SK-N-SH treated with all-trans-retinoic acid at 6 μM for 48 hours (cell line): Measurements from ENCODE around the gene GRHL3.

ENCODE experiments used
- ATAC-seq: fragments of 200-7000 bp; cut with Tn5 transposase; 3 replicates; pipeline ENCODE4 v1.9.1; 2020; ENCODE audit warnings: mild to moderate bottlenecking, moderate library complexity
- ARNTL ChIP-seq: fragments of 450-650 bp; formaldehyde crosslinking; IDR thresholded peaks from 2 replicates; pipeline ENCODE4 v1.5.0; 2020; ENCODE audit warnings: low read depth, mild to moderate bottlenecking, moderate library complexity, borderline replicate concordance
- BACH2 ChIP-seq: fragments of 250-450 bp; sonication (Bioruptor Pico); IDR thresholded peaks from 2 replicates; pipeline ENCODE4 v1.9.0; 2021; ENCODE audit warnings: mild to moderate bottlenecking, borderline replicate concordance
- CSDC2 ChIP-seq: fragments of 250-450 bp; sonication (Bioruptor Pico); IDR thresholded peaks from 2 replicates; pipeline ENCODE4 v1.5.0; 2020; ENCODE audit warnings: mild to moderate bottlenecking, moderate library complexity
- CSRNP3 ChIP-seq: fragments of 250-450 bp; sonication (Bioruptor Pico); IDR thresholded peaks from 2 replicates; pipeline ENCODE4 v1.5.1; 2021; ENCODE audit warnings: mild to moderate bottlenecking, moderate library complexity
- GLIS3 ChIP-seq: fragments of 250-450 bp; sonication (Bioruptor Pico); IDR thresholded peaks from 2 replicates; pipeline ENCODE4 v1.5.0; 2020; ENCODE audit warnings: mild to moderate bottlenecking, moderate library complexity
- ISL1 ChIP-seq: fragments of 250-450 bp; sonication (Bioruptor Pico); IDR thresholded peaks from 2 replicates; pipeline ENCODE4 v2.1.2; 2022; ENCODE audit warnings: mild to moderate bottlenecking, moderate library complexity
- PPARA ChIP-seq: fragments of 250-450 bp; sonication (Bioruptor Pico); IDR thresholded peaks from 2 replicates; pipeline ENCODE4 v1.5.0; 2020; ENCODE audit warnings: mild to moderate bottlenecking, borderline replicate concordance
- RARB ChIP-seq: fragments of 250-450 bp; sonication (Bioruptor Pico); IDR thresholded peaks from 2 replicates; pipeline ENCODE4 v1.8.0; 2021; ENCODE audit warnings: mild to moderate bottlenecking, moderate library complexity
- SNAI2 ChIP-seq: fragments of 250-450 bp; sonication (Bioruptor Pico); IDR thresholded peaks from 2 replicates; pipeline ENCODE4 v1.5.0; 2020; ENCODE audit warnings: mild to moderate bottlenecking, moderate library complexity
- TCF4 ChIP-seq: fragments of 250-450 bp; sonication (Bioruptor Pico); IDR thresholded peaks from 2 replicates; pipeline ENCODE4 v1.8.0; 2021; ENCODE audit warnings: mild to moderate bottlenecking, moderate library complexity, borderline replicate concordance
- TOX ChIP-seq: fragments of 250-450 bp; sonication (Bioruptor Pico); IDR thresholded peaks from 2 replicates; pipeline ENCODE4 v1.8.0; 2021; ENCODE audit warnings: mild to moderate bottlenecking, moderate library complexity, borderline replicate concordance
- ZC3H10 ChIP-seq: fragments of 250-450 bp; sonication (Bioruptor Pico); IDR thresholded peaks from 2 replicates; pipeline ENCODE4 v1.5.1; 2021; ENCODE audit warnings: mild to moderate bottlenecking, moderate library complexity
- ZFP3 ChIP-seq: fragments of 250-450 bp; sonication (Bioruptor Pico); IDR thresholded peaks from 2 replicates; pipeline ENCODE4 v1.5.0; 2020; ENCODE audit warnings: mild to moderate bottlenecking, moderate library complexity
- ZFP30 ChIP-seq: fragments of 450-650 bp; formaldehyde crosslinking; IDR thresholded peaks from 2 replicates; pipeline ENCODE4 v1.5.0; 2022; ENCODE audit warnings: mild to moderate bottlenecking, moderate library complexity
- ZNF565 ChIP-seq: fragments of 450-650 bp; formaldehyde crosslinking; conservative IDR thresholded peaks from 2 replicates; pipeline ENCODE4 v1.5.0; 2020; ENCODE audit warnings: low read depth, mild to moderate bottlenecking, moderate library complexity
- ZNF70 ChIP-seq: fragments of 450-650 bp; formaldehyde crosslinking; IDR thresholded peaks from 2 replicates; pipeline ENCODE4 v1.5.0; 2020; ENCODE audit warnings: mild to moderate bottlenecking, moderate library complexity
- ZNF8 ChIP-seq: fragments of 450-650 bp; formaldehyde crosslinking; IDR thresholded peaks from 2 replicates; pipeline ENCODE4 v1.5.0; 2020; ENCODE audit warnings: mild to moderate bottlenecking, moderate library complexity
- TF ChIP-seq, protein P1 (sequence below): fragments of 250-450 bp; sonication (Bioruptor Pico); IDR thresholded peaks from 2 replicates; pipeline ENCODE4 v1.8.0; 2020; ENCODE audit warnings: mild to moderate bottlenecking, moderate library complexity, borderline replicate concordance
- TF ChIP-seq, protein P2 (sequence below): fragments of 250-450 bp; sonication (Bioruptor Pico); IDR thresholded peaks from 2 replicates; pipeline ENCODE4 v1.5.0; 2020; ENCODE audit warnings: mild to moderate bottlenecking, moderate library complexity
- TF ChIP-seq, protein P3 (sequence below): fragments of 250-450 bp; sonication (Bioruptor Pico); IDR thresholded peaks from 2 replicates; pipeline ENCODE4 v1.8.0; 2021; ENCODE audit warnings: low read depth, mild to moderate bottlenecking, moderate library complexity, borderline replicate concordance
- TF ChIP-seq, protein P4 (sequence below): fragments of 250-450 bp; sonication (Bioruptor Pico); IDR thresholded peaks from 2 replicates; pipeline ENCODE4 v1.5.1; 2020; ENCODE audit warnings: low read depth, mild to moderate bottlenecking, moderate library complexity

Gene GRHL3

DNA sequence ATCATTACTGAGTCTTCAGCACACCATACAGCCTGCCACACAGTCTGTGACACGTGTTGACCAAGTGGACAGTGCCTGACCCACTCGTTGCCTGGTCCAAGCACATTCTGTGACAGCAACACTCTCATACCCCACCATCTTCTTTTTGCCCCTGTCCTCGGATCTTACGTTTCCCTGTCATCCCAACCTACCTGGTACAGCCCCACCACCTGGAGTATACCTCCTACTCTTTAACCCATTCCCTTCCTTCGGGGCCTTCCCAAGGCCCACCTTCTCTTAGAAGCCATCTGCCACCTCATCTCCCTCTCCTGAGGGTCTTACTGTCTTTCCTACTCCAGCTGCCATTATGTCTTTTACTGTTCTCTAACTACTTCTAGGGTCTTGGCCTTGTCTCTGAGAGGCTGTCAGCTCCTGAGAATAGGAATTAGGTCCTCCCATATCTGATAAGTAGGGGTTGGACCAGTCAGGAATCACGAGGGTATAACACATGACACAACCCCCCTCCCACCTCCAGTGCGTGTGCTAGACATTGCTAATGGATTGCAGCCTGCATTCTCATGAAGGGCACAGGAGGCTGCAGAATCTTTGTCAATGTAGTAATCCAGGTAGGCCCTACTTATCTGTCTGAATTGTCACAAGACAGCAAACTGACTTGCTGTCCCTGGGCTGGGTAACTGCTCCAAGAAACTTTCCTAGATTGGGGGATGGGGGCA, 13.0 kb downstream of the GRHL3 start:
- ATAC-seq, result no peak
- TF ChIP-seq TCF4 (CRISPR knock-in tag) (no peak), GLIS3 (no peak), SNAI2 (CRISPR knock-in tag) (no peak), PPARA (no peak), RARB (CRISPR knock-in tag) (no peak), ZNF8 (CRISPR knock-in tag) (no peak), ZC3H10 (CRISPR knock-in tag) (no peak), ZNF565 (CRISPR knock-in tag) (no peak), CSRNP3 (CRISPR knock-in tag) (no peak), TOX (CRISPR knock-in tag) (no peak), ARNTL (CRISPR knock-in tag) (no peak), BACH2 (CRISPR knock-in tag) (no peak), ZNF70 (CRISPR knock-in tag) (no peak), ISL1 (CRISPR knock-in tag) (no peak), ZFP3 (CRISPR knock-in tag) (no peak)
- TF ChIP-seq, protein P1, sequence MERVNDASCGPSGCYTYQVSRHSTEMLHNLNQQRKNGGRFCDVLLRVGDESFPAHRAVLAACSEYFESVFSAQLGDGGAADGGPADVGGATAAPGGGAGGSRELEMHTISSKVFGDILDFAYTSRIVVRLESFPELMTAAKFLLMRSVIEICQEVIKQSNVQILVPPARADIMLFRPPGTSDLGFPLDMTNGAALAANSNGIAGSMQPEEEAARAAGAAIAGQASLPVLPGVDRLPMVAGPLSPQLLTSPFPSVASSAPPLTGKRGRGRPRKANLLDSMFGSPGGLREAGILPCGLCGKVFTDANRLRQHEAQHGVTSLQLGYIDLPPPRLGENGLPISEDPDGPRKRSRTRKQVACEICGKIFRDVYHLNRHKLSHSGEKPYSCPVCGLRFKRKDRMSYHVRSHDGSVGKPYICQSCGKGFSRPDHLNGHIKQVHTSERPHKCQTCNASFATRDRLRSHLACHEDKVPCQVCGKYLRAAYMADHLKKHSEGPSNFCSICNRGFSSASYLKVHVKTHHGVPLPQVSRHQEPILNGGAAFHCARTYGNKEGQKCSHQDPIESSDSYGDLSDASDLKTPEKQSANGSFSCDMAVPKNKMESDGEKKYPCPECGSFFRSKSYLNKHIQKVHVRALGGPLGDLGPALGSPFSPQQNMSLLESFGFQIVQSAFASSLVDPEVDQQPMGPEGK (CRISPR knock-in tag), result no peak
- TF ChIP-seq, protein P2, sequence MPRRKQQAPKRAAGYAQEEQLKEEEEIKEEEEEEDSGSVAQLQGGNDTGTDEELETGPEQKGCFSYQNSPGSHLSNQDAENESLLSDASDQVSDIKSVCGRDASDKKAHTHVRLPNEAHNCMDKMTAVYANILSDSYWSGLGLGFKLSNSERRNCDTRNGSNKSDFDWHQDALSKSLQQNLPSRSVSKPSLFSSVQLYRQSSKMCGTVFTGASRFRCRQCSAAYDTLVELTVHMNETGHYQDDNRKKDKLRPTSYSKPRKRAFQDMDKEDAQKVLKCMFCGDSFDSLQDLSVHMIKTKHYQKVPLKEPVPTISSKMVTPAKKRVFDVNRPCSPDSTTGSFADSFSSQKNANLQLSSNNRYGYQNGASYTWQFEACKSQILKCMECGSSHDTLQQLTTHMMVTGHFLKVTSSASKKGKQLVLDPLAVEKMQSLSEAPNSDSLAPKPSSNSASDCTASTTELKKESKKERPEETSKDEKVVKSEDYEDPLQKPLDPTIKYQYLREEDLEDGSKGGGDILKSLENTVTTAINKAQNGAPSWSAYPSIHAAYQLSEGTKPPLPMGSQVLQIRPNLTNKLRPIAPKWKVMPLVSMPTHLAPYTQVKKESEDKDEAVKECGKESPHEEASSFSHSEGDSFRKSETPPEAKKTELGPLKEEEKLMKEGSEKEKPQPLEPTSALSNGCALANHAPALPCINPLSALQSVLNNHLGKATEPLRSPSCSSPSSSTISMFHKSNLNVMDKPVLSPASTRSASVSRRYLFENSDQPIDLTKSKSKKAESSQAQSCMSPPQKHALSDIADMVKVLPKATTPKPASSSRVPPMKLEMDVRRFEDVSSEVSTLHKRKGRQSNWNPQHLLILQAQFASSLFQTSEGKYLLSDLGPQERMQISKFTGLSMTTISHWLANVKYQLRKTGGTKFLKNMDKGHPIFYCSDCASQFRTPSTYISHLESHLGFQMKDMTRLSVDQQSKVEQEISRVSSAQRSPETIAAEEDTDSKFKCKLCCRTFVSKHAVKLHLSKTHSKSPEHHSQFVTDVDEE (CRISPR knock-in tag), result no peak
- TF ChIP-seq, protein P3, sequence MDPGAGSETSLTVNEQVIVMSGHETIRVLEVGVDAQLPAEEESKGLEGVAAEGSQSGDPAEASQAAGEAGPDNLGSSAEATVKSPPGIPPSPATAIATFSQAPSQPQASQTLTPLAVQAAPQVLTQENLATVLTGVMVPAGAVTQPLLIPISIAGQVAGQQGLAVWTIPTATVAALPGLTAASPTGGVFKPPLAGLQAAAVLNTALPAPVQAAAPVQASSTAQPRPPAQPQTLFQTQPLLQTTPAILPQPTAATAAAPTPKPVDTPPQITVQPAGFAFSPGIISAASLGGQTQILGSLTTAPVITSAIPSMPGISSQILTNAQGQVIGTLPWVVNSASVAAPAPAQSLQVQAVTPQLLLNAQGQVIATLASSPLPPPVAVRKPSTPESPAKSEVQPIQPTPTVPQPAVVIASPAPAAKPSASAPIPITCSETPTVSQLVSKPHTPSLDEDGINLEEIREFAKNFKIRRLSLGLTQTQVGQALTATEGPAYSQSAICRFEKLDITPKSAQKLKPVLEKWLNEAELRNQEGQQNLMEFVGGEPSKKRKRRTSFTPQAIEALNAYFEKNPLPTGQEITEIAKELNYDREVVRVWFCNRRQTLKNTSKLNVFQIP (CRISPR knock-in tag), result no peak
- TF ChIP-seq, protein P4, sequence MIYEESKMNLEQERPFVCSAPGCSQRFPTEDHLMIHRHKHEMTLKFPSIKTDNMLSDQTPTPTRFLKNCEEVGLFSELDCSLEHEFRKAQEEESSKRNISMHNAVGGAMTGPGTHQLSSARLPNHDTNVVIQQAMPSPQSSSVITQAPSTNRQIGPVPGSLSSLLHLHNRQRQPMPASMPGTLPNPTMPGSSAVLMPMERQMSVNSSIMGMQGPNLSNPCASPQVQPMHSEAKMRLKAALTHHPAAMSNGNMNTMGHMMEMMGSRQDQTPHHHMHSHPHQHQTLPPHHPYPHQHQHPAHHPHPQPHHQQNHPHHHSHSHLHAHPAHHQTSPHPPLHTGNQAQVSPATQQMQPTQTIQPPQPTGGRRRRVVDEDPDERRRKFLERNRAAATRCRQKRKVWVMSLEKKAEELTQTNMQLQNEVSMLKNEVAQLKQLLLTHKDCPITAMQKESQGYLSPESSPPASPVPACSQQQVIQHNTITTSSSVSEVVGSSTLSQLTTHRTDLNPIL (CRISPR knock-in tag), result no peak

GRCh38 chr1:24336075-24336474, 16.9 kb downstream of the GRHL3 start:
- ATAC-seq, result no peak
- no peak for TF ChIP-seq CSDC2 (CRISPR knock-in tag)
- no peak for TF ChIP-seq ZFP30 (CRISPR knock-in tag)

- no peak for ATAC-seq
- no peak for TF ChIP-seq ZC3H10 (CRISPR knock-in tag)
Measured at GRCh38 chr1:24337455-24337854, 18.3 kb downstream of the GRHL3 start.
